Ishikawa (cell line): ENCODE results near the gene CES2.

Source experiments
- CEBPB ChIP-seq: IDR thresholded peaks from 2 replicates; pipeline ENCODE4 v1.6.1; 2012
- CREB1 ChIP-seq: IDR thresholded peaks from 2 replicates; pipeline ENCODE4 v1.6.1; 2012; ENCODE audit warnings: low read depth
- EP300 ChIP-seq: IDR thresholded peaks from 2 replicates; pipeline ENCODE4 v1.6.1; 2012; ENCODE audit warnings: borderline replicate concordance
- MAX ChIP-seq: IDR thresholded peaks from 2 replicates; pipeline ENCODE4 v1.6.1; 2012
- NFIC ChIP-seq: IDR thresholded peaks from 2 replicates; pipeline ENCODE4 v1.6.1; 2012
- RAD21 ChIP-seq: IDR thresholded peaks from 2 replicates; pipeline ENCODE4 v1.6.1; 2012; ENCODE audit warnings: low read depth
- REST ChIP-seq: IDR thresholded peaks from 2 replicates; pipeline ENCODE4 v1.6.1; 2012; ENCODE audit warnings: low read depth, mild to moderate bottlenecking
- TAF1 ChIP-seq: IDR thresholded peaks from 2 replicates; pipeline ENCODE4 v1.6.1; 2012; ENCODE audit warnings: low read depth, mild to moderate bottlenecking
- USF1 ChIP-seq: IDR thresholded peaks from 2 replicates; pipeline ENCODE4 v1.6.1; 2012
- YY1 ChIP-seq: IDR thresholded peaks from 2 replicates; pipeline ENCODE4 v1.6.1; 2012; ENCODE audit warnings: low read depth

GRCh38 chr16:66940236-66940635, 4.9 kb downstream of the CES2 start:
- TF ChIP-seq MAX, result no peak
- no peak for TF ChIP-seq REST
- TF ChIP-seq CEBPB, result no peak
- no peak for TF ChIP-seq NFIC
- TF ChIP-seq RAD21, result no peak
- TF ChIP-seq TAF1, result no peak
- TF ChIP-seq EP300, result no peak
- TF ChIP-seq YY1, result no peak
- TF ChIP-seq USF1, result no peak
- TF ChIP-seq CREB1, result no peak
